OCI-LY3 (cell line): ENCODE measurements around the gene MEF2B.

Experiments
- H2AFZ ChIP-seq: fragments of 200-600, 300-600 bp; shearing (Covaris generic); 2 replicates; pipeline ENCODE4 v1.6.0; 2014; ENCODE audit warnings: antibody characterized with exemption, low read depth, low read length
- H3K27ac ChIP-seq: fragments of 200-600, 300-600 bp; sonication (generic); 2 replicates; pipeline ENCODE4 v1.5.1; 2014; ENCODE audit warnings: mild to moderate bottlenecking, low read length, moderate library complexity, mixed read lengths
- H3K27me3 ChIP-seq: fragments of 200-600, 300-600 bp; sonication (generic); 2 replicates; pipeline ENCODE4 v1.6.1; 2014; ENCODE audit warnings: low read depth, low read length, mixed read lengths
- H3K36me3 ChIP-seq: fragments of 200-600, 300-600 bp; sonication (generic); replicated peaks from 2 replicates; pipeline ENCODE3; 2014; ENCODE audit warnings: low read depth, low read length, mixed read lengths
- H3K4me1 ChIP-seq: fragments of 300-600, 200-600 bp; sonication (generic); 2 replicates; pipeline ENCODE4 v1.6.1; 2014; ENCODE audit warnings: low read length, mixed read lengths
- H3K4me2 ChIP-seq: fragments of 200-600, 300-600 bp; sonication (generic); 2 replicates; pipeline ENCODE4 v1.6.1; 2014; ENCODE audit warnings: low read length, mixed read lengths
- H3K4me3 ChIP-seq: fragments of 300-600, 200-600 bp; sonication (generic); 2 replicates; pipeline ENCODE4 v1.5.1; 2014; ENCODE audit warnings: antibody characterized with exemption, mild to moderate bottlenecking, low read length, moderate library complexity
- H3K79me2 ChIP-seq: fragments of 300-600, 200-600 bp; shearing (Covaris generic); 2 replicates; pipeline ENCODE4 v1.6.1; 2014; ENCODE audit warnings: mild to moderate bottlenecking, low read length, mixed read lengths
- H3K9ac ChIP-seq: fragments of 300-600, 200-600 bp; shearing (Covaris generic); 2 replicates; pipeline ENCODE4 v1.6.0; 2014; ENCODE audit warnings: mild to moderate bottlenecking, low read length, moderate library complexity
- H3K9me3 ChIP-seq: fragments of 200-600, 300-600 bp; shearing (Covaris generic); 2 replicates; pipeline ENCODE4 v1.6.1; 2014; ENCODE audit warnings: low read length, mixed read lengths; ENCODE audit not compliant: insufficient read depth
- H4K20me1 ChIP-seq: fragments of 200-600, 300-600 bp; sonication (generic); 2 replicates; pipeline ENCODE4 v1.6.1; 2016; ENCODE audit warnings: low read length, mixed read lengths; ENCODE audit not compliant: insufficient read depth
- EZH2phosphoT487 ChIP-seq: fragments of 200-600 bp; shearing (Covaris generic); IDR thresholded peaks from 2 replicates; pipeline ENCODE4 v1.6.1; 2018; ENCODE audit warnings: antibody characterized with exemption, mixed run types, low read depth
- TF ChIP-seq, protein P1 (sequence below): fragments of 200-600, 300-600 bp; sonication (generic); IDR thresholded peaks from 2 replicates; pipeline ENCODE4 v1.5.1; 2014; ENCODE audit warnings: antibody characterized with exemption, low read length, low read depth

Gene MEF2B

DNA sequence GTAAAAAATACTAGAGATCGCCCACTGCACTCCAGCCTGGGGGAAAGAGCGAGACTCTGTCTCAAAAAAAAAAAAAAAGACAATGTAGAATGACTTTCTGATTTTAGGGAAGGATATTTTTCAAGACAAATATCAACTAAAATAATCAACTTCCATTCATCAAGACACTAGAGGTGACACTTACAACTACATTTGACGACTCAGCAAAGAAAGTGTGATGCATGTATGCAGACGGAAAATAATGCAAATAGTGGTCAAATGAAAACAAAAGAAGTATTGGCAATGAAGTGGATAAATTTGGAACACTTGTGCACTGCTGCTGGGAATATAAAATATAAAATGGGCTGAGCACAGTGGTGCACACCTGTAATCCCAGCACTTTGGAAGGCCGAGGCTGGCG is 44.0 kb downstream of the MEF2B start:
- no peaks in the 10 kb centered on the region for H3K79me2 ChIP-seq
- TF ChIP-seq, protein P1, sequence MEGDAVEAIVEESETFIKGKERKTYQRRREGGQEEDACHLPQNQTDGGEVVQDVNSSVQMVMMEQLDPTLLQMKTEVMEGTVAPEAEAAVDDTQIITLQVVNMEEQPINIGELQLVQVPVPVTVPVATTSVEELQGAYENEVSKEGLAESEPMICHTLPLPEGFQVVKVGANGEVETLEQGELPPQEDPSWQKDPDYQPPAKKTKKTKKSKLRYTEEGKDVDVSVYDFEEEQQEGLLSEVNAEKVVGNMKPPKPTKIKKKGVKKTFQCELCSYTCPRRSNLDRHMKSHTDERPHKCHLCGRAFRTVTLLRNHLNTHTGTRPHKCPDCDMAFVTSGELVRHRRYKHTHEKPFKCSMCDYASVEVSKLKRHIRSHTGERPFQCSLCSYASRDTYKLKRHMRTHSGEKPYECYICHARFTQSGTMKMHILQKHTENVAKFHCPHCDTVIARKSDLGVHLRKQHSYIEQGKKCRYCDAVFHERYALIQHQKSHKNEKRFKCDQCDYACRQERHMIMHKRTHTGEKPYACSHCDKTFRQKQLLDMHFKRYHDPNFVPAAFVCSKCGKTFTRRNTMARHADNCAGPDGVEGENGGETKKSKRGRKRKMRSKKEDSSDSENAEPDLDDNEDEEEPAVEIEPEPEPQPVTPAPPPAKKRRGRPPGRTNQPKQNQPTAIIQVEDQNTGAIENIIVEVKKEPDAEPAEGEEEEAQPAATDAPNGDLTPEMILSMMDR, result no peak
- no peak for TF ChIP-seq EZH2phosphoT487
- H3K9me3 ChIP-seq, result peaks cover 10% of the 10 kb centered on the region
- H3K27me3 ChIP-seq, result no peaks in the 10 kb centered on the region
- no peak overlapping the region for H2AFZ ChIP-seq
- H3K9ac ChIP-seq, result no peak overlapping the region
- H3K4me3 ChIP-seq, result no peak overlapping the region
- no peak overlapping the region for H3K27ac ChIP-seq
- H3K36me3 ChIP-seq, result peaks cover 42% of the 10 kb centered on the region
- H3K4me2 ChIP-seq, result no peak overlapping the region
- H4K20me1 ChIP-seq, result no peaks in the 10 kb centered on the region
- no peaks in the 10 kb centered on the region for H3K4me1 ChIP-seq

DNA sequence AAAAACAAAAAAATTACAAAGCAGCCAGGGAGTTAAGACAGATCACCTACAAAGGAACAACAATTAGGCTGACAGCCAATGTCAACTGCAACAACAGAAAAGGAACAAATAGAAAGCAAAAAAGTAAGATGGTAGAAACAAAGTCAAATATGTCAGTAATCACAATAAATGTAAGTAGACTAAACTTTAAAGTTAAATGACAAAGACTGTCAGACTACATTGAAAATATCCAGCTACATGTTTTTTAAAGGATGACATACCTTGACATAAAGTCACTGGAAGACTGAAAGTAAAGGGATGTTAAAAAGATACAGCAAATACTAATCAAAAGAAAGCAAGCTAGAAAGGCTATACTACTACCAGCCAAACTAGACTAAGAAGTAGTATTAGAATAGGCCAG is 46.7 kb downstream of the MEF2B start:
- Histone ChIP-seq H2AFZ (no peak overlapping the region), H3K79me2 (no peaks in the 10 kb centered on the region), H4K20me1 (no peaks in the 10 kb centered on the region), H3K27ac (no peak overlapping the region), H3K4me1 (no peaks in the 10 kb centered on the region), H3K9ac (no peak overlapping the region), H3K4me3 (no peak overlapping the region), H3K36me3 (peaks cover 40% of the 10 kb centered on the region), H3K4me2 (no peak overlapping the region), H3K27me3 (no peaks in the 10 kb centered on the region), H3K9me3 (peaks cover 10% of the 10 kb centered on the region)
- TF ChIP-seq EZH2phosphoT487, result no peak
- TF ChIP-seq, protein P1, result no peak

DNA sequence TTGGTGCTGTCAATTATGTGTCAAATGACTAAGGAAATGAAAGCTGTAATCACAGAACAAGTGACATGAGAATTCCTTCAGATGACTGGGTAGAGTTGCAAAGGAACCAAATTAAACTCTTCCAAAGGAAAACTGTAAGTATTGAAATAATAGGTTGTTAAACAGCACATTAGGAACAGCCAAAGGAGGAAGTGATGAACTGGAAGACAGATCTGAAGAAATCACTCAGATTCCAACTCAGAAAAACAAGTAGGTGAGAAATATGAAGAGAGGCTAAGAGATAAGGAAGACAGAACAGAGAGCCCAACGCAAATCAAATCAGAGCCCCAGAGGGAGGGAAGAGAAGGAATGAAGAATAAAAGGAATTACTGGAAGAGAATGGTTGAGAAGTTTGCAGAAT is 47.2 kb downstream of the MEF2B start:
- Histone ChIP-seq H3K4me3 (no peak overlapping the region), H2AFZ (no peak overlapping the region), H3K27me3 (no peaks in the 10 kb centered on the region), H3K36me3 (peaks cover 38% of the 10 kb centered on the region), H3K4me1 (no peaks in the 10 kb centered on the region), H3K27ac (no peak overlapping the region), H3K79me2 (no peaks in the 10 kb centered on the region), H3K9me3 (peaks cover 10% of the 10 kb centered on the region), H3K4me2 (no peak overlapping the region), H3K9ac (no peak overlapping the region), H4K20me1 (no peaks in the 10 kb centered on the region)
- TF ChIP-seq, protein P1, result no peak
- no peak for TF ChIP-seq EZH2phosphoT487

DNA sequence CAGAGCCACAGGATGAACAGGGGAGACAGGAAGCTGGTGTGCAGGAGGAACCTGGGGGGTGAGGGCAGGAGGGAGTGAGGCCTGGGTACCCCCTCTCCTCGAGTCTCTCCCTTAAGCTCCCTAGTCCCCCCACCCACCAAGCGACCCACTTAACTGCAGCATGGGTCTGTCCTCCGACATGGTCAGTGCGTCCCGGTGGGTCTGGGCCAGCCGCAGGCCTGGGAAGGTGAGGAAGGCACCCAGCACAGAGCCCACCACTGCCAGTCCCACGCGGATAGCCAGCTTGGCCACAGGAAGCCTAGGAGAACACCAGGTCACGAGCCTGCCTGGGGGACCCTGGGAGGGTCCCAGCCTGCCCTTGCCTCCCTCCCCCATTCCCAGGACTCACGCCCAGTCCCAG is 48.7 kb downstream of the MEF2B start:
- Histone ChIP-seq H3K4me3 (no peak overlapping the region), H2AFZ (no peak overlapping the region), H3K9me3 (peaks cover 10% of the 10 kb centered on the region), H3K27me3 (no peaks in the 10 kb centered on the region), H4K20me1 (no peaks in the 10 kb centered on the region), H3K4me2 (no peak overlapping the region), H3K79me2 (no peaks in the 10 kb centered on the region), H3K4me1 (no peaks in the 10 kb centered on the region), H3K9ac (no peak overlapping the region), H3K27ac (no peak overlapping the region), H3K36me3 (peaks cover 37% of the 10 kb centered on the region)
- TF ChIP-seq, protein P1, result no peak
- no peak for TF ChIP-seq EZH2phosphoT487
